Astrocyte of the cerebellum (primary cell): ENCODE results near the gene FHL3.
A peak's percentile ranks its signal among the peaks of the same experiment; 100 is the strongest.
"Not testable (repeated sequence)": the region's sequence is repeated elsewhere in the genome, so short reads cannot be mapped to it uniquely, and the experiment has no call there.

ENCODE experiments used
- DNase-seq: peaks from one replicate; pipeline ENCODE4 v3.0.0-alpha.2; 2011; ENCODE audit warnings: low read depth
- H3K4me3 ChIP-seq: 2 replicates; pipeline ENCODE4 v1.5.1; 2011; ENCODE audit warnings: mild to moderate bottlenecking, low read depth, low read length, moderate library complexity
- in situ Hi-C: cut with HindIII; loops from 2 replicates; pipeline ENCODE4 v1.10.0; 2017; ENCODE audit warnings: low sequenced_read_pairs
- TF ChIP-seq, protein P1 (sequence below): IDR thresholded peaks from 2 replicates; pipeline ENCODE4 v1.5.1; 2012; ENCODE audit warnings: low read length, low read depth, moderate library complexity, mild to moderate bottlenecking; ENCODE audit errors: missing control alignments

The FHL3 gene

DNA sequence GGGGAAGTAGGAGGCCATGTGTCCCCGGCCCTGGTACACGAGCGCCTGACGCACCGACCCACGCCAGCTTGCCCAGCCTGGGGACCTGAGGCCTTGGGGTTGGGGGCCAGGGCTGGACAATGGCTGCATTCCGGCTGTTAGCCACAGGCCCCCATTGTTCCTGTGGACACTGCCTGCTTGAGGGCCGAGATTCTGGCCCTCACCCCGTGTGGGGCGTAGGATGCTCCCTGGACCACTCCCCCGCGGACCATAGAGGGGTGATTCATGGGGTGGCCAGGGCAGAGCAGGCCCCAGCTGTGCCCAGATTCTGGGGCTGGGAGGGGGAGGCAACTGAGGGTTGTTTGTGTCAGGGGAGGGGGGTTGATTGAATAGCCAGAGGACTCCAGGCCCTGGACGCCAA is 29.6 kb upstream of the FHL3 start:
- H3K4me3 ChIP-seq, result no peak overlapping the region
- in situ Hi-C loops, result no loop called here
- DNase-seq, result no peak
- TF ChIP-seq, protein P1, sequence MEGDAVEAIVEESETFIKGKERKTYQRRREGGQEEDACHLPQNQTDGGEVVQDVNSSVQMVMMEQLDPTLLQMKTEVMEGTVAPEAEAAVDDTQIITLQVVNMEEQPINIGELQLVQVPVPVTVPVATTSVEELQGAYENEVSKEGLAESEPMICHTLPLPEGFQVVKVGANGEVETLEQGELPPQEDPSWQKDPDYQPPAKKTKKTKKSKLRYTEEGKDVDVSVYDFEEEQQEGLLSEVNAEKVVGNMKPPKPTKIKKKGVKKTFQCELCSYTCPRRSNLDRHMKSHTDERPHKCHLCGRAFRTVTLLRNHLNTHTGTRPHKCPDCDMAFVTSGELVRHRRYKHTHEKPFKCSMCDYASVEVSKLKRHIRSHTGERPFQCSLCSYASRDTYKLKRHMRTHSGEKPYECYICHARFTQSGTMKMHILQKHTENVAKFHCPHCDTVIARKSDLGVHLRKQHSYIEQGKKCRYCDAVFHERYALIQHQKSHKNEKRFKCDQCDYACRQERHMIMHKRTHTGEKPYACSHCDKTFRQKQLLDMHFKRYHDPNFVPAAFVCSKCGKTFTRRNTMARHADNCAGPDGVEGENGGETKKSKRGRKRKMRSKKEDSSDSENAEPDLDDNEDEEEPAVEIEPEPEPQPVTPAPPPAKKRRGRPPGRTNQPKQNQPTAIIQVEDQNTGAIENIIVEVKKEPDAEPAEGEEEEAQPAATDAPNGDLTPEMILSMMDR, result no peak

GRCh38 chr1:38032992-38033391 is 27.7 kb upstream of the FHL3 start:
- in situ Hi-C loops, DNase-seq, H3K4me3 ChIP-seq: not testable (repeated sequence)

DNA sequence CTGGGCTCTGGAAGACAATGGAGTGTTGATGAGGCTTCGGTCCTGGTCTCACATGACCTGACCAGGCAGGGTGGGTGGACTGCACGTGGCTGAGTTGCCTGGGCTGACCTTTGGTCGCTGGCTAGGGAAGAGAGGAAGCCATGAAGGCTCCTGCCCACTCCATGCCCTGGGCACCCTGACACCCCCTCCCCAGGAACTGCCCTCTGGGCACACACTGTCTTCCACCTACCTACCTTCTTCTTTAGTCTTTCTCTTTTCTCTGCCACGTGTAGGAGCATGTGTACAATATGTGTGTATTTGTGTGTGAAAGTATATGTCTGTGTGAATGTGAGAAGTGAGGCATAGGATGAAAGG is 26.2 kb upstream of the FHL3 start:
- TF ChIP-seq, protein P1, result no peak
- no peak overlapping the region for H3K4me3 ChIP-seq
- in situ Hi-C loops, result no loop called here
- DNase-seq, result no peak

GRCh38 chr1:38030596-38031512 is 25.5 kb upstream of the FHL3 start:
- TF ChIP-seq, protein P1, result no peak
- no peak for DNase-seq
- no peak overlapping the region for H3K4me3 ChIP-seq
- in situ Hi-C loops, result no loop called here

GRCh38 chr1:38029685-38030511 is 24.6 kb upstream of the FHL3 start:
- in situ Hi-C loops, result no loop called here
- H3K4me3 ChIP-seq, result no peak overlapping the region
- DNase-seq, result no peak
- TF ChIP-seq, protein P1, result no peak

- no peak for DNase-seq
- TF ChIP-seq, protein P1, result peak; percentile 18
- in situ Hi-C loops, result no loop called here
- no peak overlapping the region for H3K4me3 ChIP-seq
Measured at GRCh38 chr1:38029081-38029681, 23.9 kb upstream of the FHL3 start.
